GM12878 (cell line): ENCODE data around the gene TEKT3. TPM values are rescaled to one million over a fixed set of nuclear protein-coding genes. Genes with fewer than 3 reads are reported as not detected.

ENCODE experiments used
- ATAC-seq: fragments of 200-7000 bp; cut with Tn5 transposase; 3 replicates; pipeline ENCODE4 v1.9.1; 2020; ENCODE audit warnings: mild to moderate bottlenecking, moderate library complexity
- BruUV-seq: library from RNA; stranded (reverse); fragments of 400-500 nt; replicated peaks from 2 replicates; lab custom pipeline; 2021; lab: Mats Ljungman, UMichigan
- CTCF ChIA-PET: fragments of 300-600 bp; sonication (Branson Sonifier 250); formaldehyde crosslinking; extraction: SDS; loops from one replicate; lab custom pipeline; 2021; ENCODE audit warnings: inconsistent platforms; lab: Yijun Ruan, JAX
- POLR2A ChIA-PET: fragments of 350-600 bp; formaldehyde crosslinking; extraction: SDS; loops from one replicate; lab custom pipeline; 2021; ENCODE audit warnings: inconsistent platforms; lab: Charles Lee
- RAD21 ChIA-PET: fragments of 300-600 bp; sonication (Branson Sonifier 250); formaldehyde crosslinking; loops from one replicate; lab custom pipeline; 2023; ENCODE audit warnings: antibody characterized with exemption; ENCODE audit not compliant: unreplicated experiment; lab: Charles Lee
- SMC1A ChIA-PET: fragments of 300-600 bp; sonication (Branson Sonifier 250); formaldehyde crosslinking; loops from one replicate; lab custom pipeline; 2023; ENCODE audit not compliant: unreplicated experiment, uncharacterized antibody; lab: Charles Lee
- DNase-seq: peaks from one replicate; pipeline ENCODE4 v3.0.0-alpha.2; 2011; ENCODE audit warnings: low read depth, low spot score
- FAIRE-seq: peaks from 3 replicates; lab custom pipeline; 2011; peaks lifted over from hg19 to GRCh38; lab: Jason Lieb, UNC
- H2AFZ ChIP-seq: 2 replicates; pipeline ENCODE4 v1.6.0; 2011; ENCODE audit warnings: low read depth, low read length, control low read depth; ENCODE audit not compliant: control insufficient read depth
- H3K27ac ChIP-seq: 2 replicates; pipeline ENCODE4 v1.5.1; 2011; ENCODE audit warnings: control low read depth; ENCODE audit not compliant: control insufficient read depth, insufficient read depth
- H3K27me3 ChIP-seq, 2 experiments: replicated peaks in 1 of 2; 2 replicates each; pipeline versions ENCODE4 v1.6.0 to v1.6.1; 2011; ENCODE audit warnings: low read length in 1 of 2; ENCODE audit not compliant: control insufficient read depth in 2 of 2, insufficient read depth in 2 of 2
- H3K36me3 ChIP-seq, 2 experiments: 2 replicates each; pipeline ENCODE4 v1.5.1; 2011; ENCODE audit warnings: low read length in 1 of 2; ENCODE audit not compliant: control insufficient read depth in 2 of 2, insufficient read depth in 2 of 2
- H3K4me1 ChIP-seq: 2 replicates; pipeline ENCODE4 v1.6.1; 2011; ENCODE audit warnings: mild to moderate bottlenecking, low read length, moderate library complexity, mixed read lengths; ENCODE audit not compliant: control insufficient read depth, insufficient read depth
- H3K4me2 ChIP-seq: 2 replicates; pipeline ENCODE4 v1.6.0; 2011; ENCODE audit warnings: control low read depth; ENCODE audit not compliant: control insufficient read depth, insufficient read depth
- H3K4me3 ChIP-seq: fragments of 200-600 bp; sonication (generic); 2 replicates; pipeline ENCODE4 v1.5.1; 2016
- H3K79me2 ChIP-seq: 2 replicates; pipeline ENCODE4 v1.6.0; 2011; ENCODE audit warnings: low read length; ENCODE audit not compliant: control insufficient read depth, insufficient read depth
- H3K9ac ChIP-seq: 2 replicates; pipeline ENCODE4 v1.8.0; 2011; ENCODE audit warnings: low read length, control low read depth, mixed read lengths; ENCODE audit not compliant: control insufficient read depth, insufficient read depth
- H3K9me3 ChIP-seq: replicated peaks from 3 replicates; pipeline ENCODE4 v1.5.1; 2011; ENCODE audit warnings: mild to moderate bottlenecking, low read length; ENCODE audit not compliant: control insufficient read depth, insufficient read depth
- H4K20me1 ChIP-seq: 2 replicates; pipeline ENCODE4 v1.6.0; 2011; ENCODE audit not compliant: control insufficient read depth, insufficient read depth
- CBX3 ChIP-seq: fragments of 200-600 bp; sonication (generic); IDR thresholded peaks from 2 replicates; pipeline ENCODE4 v1.6.1; 2016; ENCODE audit warnings: low read depth, borderline replicate concordance
- LARP7 ChIP-seq: fragments of 450-650 bp; IDR thresholded peaks from 2 replicates; pipeline ENCODE4 v1.6.1; 2017; ENCODE audit warnings: mild to moderate bottlenecking
- RBBP5 ChIP-seq: fragments of 200-600 bp; sonication (generic); conservative IDR thresholded peaks from 2 replicates; pipeline ENCODE4 v1.6.1; 2016
- REST ChIP-seq: IDR thresholded peaks from 2 replicates; pipeline ENCODE4 v1.6.1; 2012; ENCODE audit warnings: mild to moderate bottlenecking, low read depth, low read length
- TARDBP ChIP-seq: IDR thresholded peaks from 2 replicates; pipeline ENCODE4 v1.6.1; 2016; ENCODE audit warnings: borderline replicate concordance
- ZBTB11 ChIP-seq: fragments of 450-650 bp; formaldehyde crosslinking; IDR thresholded peaks from 2 replicates; pipeline ENCODE4 v1.5.0; 2022; ENCODE audit warnings: mild to moderate bottlenecking, missing genetic modification characterization
- WGBS: methylation state at CpG from one replicate; pipeline ENCODE4 v1.1.6; 2016; ENCODE audit warnings: low lambda C conversion rate; ENCODE audit not compliant: insufficient replicate concordance, insufficient coverage; ENCODE audit errors: missing lambda C conversion rate; 5-methylcytosine and 5-hydroxymethylcytosine counted together
- in situ Hi-C: fragments of 300-500 bp; cut with MboI; formaldehyde crosslinking; loops from 9 replicates; pipeline ENCODE4 v1.14.3; 2018; ENCODE audit warnings: mixed read lengths
- intact Hi-C: fragments of 100-400 bp; cut with micrococcal nuclease; formaldehyde crosslinking; loops from one replicate; pipeline ENCODE4 v1.14.2; 2022; ENCODE audit not compliant: unreplicated experiment
- polyA plus RNA-seq, 11 experiments: library from polyadenylated mRNA; depleted of rRNA in 4 of 11; unstranded in 6 of 11; stranded (reverse) in 5 of 11; fragments of >200 nt; fragmentation: Nextera tagmentation in 4 of 11; fragmentation: Illumina TruSeq in 1 of 11; extraction: Ambion mirVana in 4 of 11; extraction: Trizol in 1 of 11; gene quantifications; 1 replicate in 1 of 11; 2 replicates in 10 of 11; pipeline versions ENCODE4 v1.2.1 to v1.2.3, GENCODE V29; 2011 to 2016; ENCODE audit warnings: inconsistent platforms in 2 of 11, missing spikeins in 2 of 11, low read depth in 1 of 11
- total RNA-seq, 4 experiments: library from RNA; depleted of rRNA in 3 of 4; stranded (reverse); fragments of >200 nt in 3 of 4; fragmentation: Illumina TruSeq in 1 of 4; extraction: Trizol in 1 of 4; gene quantifications; 2 replicates each; pipeline versions ENCODE4 v1.2.1 to v1.2.3, GENCODE V29; 2013 to 2021

The TEKT3 gene
- total and polyA plus RNA-seq, 10 of the 15 experiments (the other 5 are each of a cell fraction or from before 2014, with no cell fraction given): 0.15 TPM; not detected in 9

- CTCF ChIA-PET: no interaction called here
- no peak for FAIRE-seq
- H4K20me1 ChIP-seq: no peaks in the 10 kb centered on the region
- DNase-seq: no peak
- no peaks in the 10 kb centered on the region for H3K4me1 ChIP-seq
- peaks cover 0 to 1% of the 10 kb centered on the region in 2 experiments; a peak in 2 of 4 replicates for H3K27me3 ChIP-seq
- BruUV-seq: no TSS peak
- intact Hi-C loops: no loop called here
- SMC1A ChIA-PET: no interaction called here
- no peak for ATAC-seq
- TF ChIP-seq CBX3 (no peak), REST (no peak), ZBTB11 (CRISPR knock-in tag) (no peak), RBBP5 (no peak), TARDBP (no peak), LARP7 (no peak)
- TF ChIP-seq, all 136 proteins: peak for 0
- 38% methylated on average over 19 of the region's 19 CpGs for WGBS
- H3K4me2 ChIP-seq: no peak overlapping the region
- no peak overlapping the region for H2AFZ ChIP-seq
- H3K27ac ChIP-seq: no peak overlapping the region
- no peaks in the 10 kb centered on the region for H3K9me3 ChIP-seq
- ChIA-PET RAD21 (no interaction called here), POLR2A (no interaction called here)
- no peak overlapping the region for H3K9ac ChIP-seq
- no peaks in the 10 kb centered on the region for H3K36me3 ChIP-seq
- no peaks in the 10 kb centered on the region for H3K79me2 ChIP-seq
- in situ Hi-C loops: no loop called here
- H3K4me3 ChIP-seq: no peak overlapping the region
Measured at GRCh38 chr17:15340966-15341365, 431 bp downstream of the TEKT3 start.
